Coronary artery (tissue), 2 donors: Measurements from ENCODE around the gene COL27A1.

Experiments used
- DNase-seq: peaks from one replicate; pipeline ENCODE4 v3.0.0-alpha.2; 2017; ENCODE audit warnings: low spot score
- H3K27ac ChIP-seq, 2 donors: fragments of 200-600 bp; sonication (generic); one replicate each; pipeline ENCODE4 v1.5.1; 2016 to 2019
- H3K4me3 ChIP-seq: fragments of 200-600 bp; sonication (generic); 2 replicates; pipeline ENCODE4 v1.5.1; 2016; ENCODE audit warnings: mild to moderate bottlenecking, moderate library complexity
- CTCF ChIP-seq: fragments of 200-600 bp; sonication (generic); IDR thresholded peaks from one replicate; pipeline ENCODE4 v1.5.1; 2019; ENCODE audit warnings: antibody characterized with exemption

COL27A1 gene

GRCh38 chr9:114250235-114250568 lies 94.9 kb downstream of the COL27A1 start:
- DNase-seq, result peak; percentile 87
- TF ChIP-seq CTCF, result no peak
- H3K27ac ChIP-seq, result peak overlapping the region in 1 of 2 donors; percentile 46
- peak overlapping the region; percentile 51 for H3K4me3 ChIP-seq

GRCh38 chr9:114250648-114251047 lies 95.3 kb downstream of the COL27A1 start:
- DNase-seq, result no peak
- Histone ChIP-seq H3K27ac (peak overlapping the region in 1 of 2 donors; percentile 46), H3K4me3 (peak overlapping the region; percentile 51)
- no peak for TF ChIP-seq CTCF

GRCh38 chr9:114252394-114252793 lies 97.1 kb downstream of the COL27A1 start:
- Histone ChIP-seq H3K4me3 (no peak overlapping the region), H3K27ac (no peak overlapping the region)
- no peak for DNase-seq
- no peak for TF ChIP-seq CTCF

- H3K4me3 ChIP-seq, result no peak overlapping the region
- TF ChIP-seq CTCF, result no peak
- no peak overlapping the region for H3K27ac ChIP-seq
- no peak for DNase-seq
These were observed 101.5 kb downstream of the COL27A1 start for GRCh38 chr9:114256827-114257328.

GRCh38 chr9:114258218-114258617 lies 102.9 kb downstream of the COL27A1 start:
- no peak overlapping the region for H3K27ac ChIP-seq
- H3K4me3 ChIP-seq, result no peak overlapping the region
- TF ChIP-seq CTCF, result no peak
- DNase-seq, result no peak

- no peak for DNase-seq
- Histone ChIP-seq H3K27ac (no peak overlapping the region), H3K4me3 (no peak overlapping the region)
- no peak for TF ChIP-seq CTCF
These were observed 103.8 kb downstream of the COL27A1 start for GRCh38 chr9:114258866-114259797.
